HG03060 (cell line): Measurements from ENCODE around the gene SOCS7.

ENCODE experiments used
- ATAC-seq: cut with Tn5 transposase; IDR thresholded peaks from one replicate; pipeline ENCODE4 v1.9.1; 2021; ENCODE audit warnings: low read depth, moderate number of reproducible peaks; ENCODE audit not compliant: unreplicated experiment

SOCS7 gene

GRCh38 chr17:38358586-38359513 lies 7.2 kb downstream of the SOCS7 start:
- no peak for ATAC-seq

DNA sequence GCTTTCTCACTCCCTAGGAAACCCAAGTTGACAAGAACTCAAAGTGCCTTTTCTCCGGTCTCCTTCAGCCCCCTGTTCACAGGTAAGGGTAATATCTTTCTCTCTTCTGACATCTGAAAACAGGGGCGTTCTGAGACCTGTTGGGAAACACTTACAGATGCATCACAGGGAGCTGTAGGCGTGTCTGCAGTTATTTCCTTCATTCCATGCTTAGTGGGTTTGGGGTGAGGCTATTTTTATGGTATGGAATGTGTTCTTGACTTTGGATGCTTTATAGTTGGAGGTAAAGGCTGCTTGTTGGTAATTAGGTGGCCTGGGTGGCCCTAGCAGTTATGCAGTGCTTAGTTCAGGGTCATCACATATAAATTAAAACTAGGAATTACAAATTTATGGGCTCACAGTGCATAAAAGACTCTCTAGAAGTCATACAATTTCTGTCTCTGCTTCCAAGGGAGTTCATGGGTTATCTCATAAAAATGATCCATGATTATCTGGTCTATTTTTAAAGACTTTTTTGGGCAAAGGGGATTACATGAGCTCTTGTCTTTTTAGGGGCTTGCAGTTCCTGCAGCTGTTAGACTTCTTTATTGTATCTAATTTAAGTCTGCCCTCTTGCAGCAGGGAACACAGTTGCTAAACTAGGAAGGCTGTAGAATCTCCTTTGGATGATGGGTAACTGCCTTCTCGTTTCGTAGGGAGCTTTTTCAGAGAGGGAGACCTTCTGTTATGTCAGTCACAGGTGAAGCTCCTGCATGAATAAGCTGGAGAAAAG lies 10.2 kb downstream of the SOCS7 start:
- no peak for ATAC-seq

GRCh38 chr17:38363016-38363415 lies 11.4 kb downstream of the SOCS7 start:
- ATAC-seq = no peak

- no peak for ATAC-seq
Observed at GRCh38 chr17:38364741-38365140, 13.1 kb downstream of the SOCS7 start.

DNA sequence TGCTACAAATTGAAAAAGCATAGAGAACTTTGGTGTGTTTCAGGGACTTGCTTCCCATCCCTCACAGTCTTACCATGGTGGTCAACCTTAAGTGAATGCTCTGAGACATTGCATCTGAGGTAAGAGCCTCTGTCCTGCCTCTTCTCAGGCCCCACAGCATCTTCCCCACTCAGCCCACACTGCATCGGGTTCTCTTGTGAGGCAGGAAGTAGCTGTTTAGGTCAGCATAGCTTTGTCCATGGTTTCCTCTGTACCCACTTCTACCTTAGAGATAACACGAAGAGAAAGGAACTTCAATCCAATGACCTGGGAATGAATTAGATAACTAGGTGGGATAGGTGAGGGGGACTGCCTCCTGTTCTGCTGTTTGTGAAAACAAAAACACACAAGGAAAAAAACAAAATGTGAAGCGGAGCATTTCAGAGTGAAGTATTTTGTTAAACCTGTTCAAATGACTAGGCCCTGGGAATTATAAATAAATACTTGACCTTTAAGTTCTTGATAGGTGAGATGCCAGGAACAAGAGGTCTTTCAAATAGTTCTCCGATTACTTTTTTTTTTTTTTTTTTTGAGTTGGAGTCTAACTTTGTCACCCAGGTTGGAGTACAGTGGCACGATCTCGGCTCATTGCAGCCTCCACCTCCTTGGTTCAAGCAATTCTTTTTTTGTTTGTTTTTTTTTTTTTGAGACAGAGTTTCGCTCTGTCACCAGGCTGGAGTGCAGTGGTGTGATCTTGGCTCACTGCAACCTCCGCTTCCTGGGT lies 17.7 kb downstream of the SOCS7 start:
- no peak for ATAC-seq

- ATAC-seq = no peak
Observed at GRCh38 chr17:38379448-38379847, 27.8 kb downstream of the SOCS7 start.

DNA sequence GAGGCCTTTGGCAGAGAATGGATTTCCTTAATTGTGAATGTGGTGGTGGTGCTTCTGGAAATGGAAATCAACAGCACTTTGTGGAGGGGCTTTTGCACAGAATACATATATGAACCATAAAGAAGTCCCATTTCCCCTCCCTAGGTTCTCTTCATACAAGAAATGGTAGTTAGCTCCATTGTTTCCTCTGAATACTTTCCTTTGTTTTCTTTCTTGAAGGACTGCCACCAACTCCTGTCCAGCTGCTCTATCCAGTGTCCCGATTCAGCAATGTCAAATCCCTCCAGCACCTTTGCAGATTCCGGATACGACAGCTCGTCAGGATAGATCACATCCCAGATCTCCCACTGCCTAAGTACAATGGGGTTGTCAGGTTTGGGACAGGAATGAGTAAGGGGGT lies 43.4 kb downstream of the SOCS7 start:
- ATAC-seq = no peak

DNA sequence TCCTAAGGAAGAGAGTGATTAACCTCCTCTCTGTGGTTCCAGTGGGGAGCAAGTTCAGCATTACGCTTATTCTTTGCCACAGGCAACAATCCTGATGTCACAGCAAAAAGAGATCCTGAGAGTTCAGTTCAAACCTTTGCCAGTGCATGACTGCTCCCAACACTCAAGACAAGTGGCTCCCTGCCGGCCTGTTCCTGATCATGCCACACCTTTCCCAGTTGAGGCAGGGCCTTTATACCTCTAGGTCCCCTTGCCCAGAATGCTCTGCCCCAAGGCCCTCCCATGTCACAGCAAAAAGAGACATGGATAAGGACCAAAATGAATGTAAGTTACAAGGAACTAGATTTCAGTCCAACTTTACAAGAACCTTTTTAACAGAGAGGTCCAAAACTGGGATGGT lies 45.6 kb downstream of the SOCS7 start:
- ATAC-seq = no peak

- no peak for ATAC-seq
Observed at GRCh38 chr17:38400286-38400685, 48.6 kb downstream of the SOCS7 start.

DNA sequence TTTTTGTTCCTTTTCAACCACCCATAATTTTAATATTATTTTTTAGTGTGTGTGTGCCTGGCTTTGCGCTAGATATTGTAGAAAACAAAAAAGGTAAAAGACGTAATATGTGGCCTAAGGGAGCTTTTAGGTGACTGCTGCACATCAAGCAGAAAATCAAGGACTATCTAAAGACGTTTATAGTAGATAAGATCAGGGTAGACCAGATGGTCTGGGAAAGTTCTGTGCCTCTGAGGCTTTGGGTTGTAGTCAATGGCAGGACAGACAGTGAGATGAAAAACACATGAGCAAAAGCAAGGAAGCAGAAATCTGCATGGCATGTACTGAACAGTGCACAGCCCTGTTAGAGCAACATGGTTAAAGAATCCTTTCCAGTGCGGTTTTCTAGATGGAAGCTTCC lies 49.8 kb downstream of the SOCS7 start:
- ATAC-seq = no peak

DNA sequence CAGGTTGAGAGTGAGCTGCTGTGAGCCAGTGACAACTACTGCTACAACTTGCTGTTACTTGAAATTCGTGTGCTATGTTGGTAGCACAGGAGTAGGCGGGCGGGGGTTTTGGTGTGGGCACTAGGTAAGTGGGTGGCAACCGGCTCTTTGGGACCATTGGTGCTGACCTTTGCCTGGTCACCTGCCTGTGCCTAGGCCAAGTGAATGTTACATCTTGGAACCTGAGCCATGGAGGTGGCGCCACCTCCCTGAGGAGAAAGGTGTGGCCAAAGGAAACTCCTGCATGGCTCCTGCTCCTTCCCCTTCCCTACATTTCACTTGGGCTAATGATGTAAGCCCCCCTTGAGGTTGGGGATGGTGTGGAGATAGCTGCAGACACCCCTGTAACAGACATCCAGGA lies 51.3 kb downstream of the SOCS7 start:
- no peak for ATAC-seq

- no peak for ATAC-seq
Observed at GRCh38 chr17:38403491-38403890, 51.8 kb downstream of the SOCS7 start.

DNA sequence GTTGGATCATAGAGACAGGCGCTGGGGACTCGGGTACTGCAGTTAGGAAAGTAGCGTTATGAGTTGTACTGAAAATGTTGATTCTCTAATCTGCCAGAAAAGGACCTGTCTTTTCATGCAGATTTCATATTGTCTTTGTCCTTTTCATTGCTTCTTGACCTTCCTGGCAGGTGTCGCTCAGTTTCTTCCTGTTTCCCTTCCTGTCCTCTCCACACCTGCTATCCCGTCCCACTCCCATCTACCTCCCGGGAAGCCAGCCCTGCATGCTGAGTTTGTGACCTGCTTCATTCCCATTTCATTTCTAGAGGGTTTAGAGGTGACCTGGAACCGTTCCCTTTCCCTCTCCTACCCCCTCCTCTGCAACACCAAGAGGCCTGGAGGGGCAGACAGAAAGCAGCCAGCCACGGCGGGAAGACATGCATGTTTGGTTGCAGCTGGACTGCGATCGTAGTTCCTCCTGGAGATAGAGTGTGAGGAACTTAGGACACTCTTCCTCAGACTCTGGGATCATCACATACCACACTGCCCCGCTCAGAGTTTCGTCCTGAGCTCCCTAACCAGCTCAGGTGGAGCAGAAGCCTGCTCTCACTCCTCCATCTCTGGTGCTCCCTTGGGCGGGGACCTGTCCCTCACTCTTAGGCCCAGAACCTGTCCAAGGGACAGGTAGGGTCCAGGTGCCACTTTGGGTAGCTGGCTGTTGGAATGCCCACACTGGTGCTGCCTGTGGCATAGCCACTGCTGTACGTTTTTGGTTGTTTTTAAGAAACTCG lies 52.7 kb downstream of the SOCS7 start:
- no peak for ATAC-seq

DNA sequence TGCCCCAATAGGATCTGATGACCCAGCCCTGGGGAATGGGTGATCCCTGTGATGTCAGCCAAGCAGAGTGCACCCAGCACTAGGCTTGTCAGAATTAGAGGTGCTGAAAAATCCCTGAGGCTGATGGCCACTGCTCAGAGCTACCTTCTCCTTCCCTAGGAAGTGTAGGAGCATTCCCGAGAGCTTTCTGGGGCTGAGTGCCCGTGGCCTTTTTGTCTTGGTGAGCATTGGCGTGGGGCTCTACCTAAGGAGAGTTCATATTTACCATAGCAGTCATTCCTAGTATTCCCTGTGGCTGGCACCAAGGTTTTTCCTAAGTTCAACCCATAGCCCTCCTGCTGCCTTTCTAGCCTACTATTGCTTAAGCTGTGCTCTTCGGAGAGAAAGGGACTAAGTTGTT lies 54.0 kb downstream of the SOCS7 start:
- ATAC-seq = no peak

- ATAC-seq = no peak
Observed at GRCh38 chr17:38410201-38410600, 58.6 kb downstream of the SOCS7 start.

DNA sequence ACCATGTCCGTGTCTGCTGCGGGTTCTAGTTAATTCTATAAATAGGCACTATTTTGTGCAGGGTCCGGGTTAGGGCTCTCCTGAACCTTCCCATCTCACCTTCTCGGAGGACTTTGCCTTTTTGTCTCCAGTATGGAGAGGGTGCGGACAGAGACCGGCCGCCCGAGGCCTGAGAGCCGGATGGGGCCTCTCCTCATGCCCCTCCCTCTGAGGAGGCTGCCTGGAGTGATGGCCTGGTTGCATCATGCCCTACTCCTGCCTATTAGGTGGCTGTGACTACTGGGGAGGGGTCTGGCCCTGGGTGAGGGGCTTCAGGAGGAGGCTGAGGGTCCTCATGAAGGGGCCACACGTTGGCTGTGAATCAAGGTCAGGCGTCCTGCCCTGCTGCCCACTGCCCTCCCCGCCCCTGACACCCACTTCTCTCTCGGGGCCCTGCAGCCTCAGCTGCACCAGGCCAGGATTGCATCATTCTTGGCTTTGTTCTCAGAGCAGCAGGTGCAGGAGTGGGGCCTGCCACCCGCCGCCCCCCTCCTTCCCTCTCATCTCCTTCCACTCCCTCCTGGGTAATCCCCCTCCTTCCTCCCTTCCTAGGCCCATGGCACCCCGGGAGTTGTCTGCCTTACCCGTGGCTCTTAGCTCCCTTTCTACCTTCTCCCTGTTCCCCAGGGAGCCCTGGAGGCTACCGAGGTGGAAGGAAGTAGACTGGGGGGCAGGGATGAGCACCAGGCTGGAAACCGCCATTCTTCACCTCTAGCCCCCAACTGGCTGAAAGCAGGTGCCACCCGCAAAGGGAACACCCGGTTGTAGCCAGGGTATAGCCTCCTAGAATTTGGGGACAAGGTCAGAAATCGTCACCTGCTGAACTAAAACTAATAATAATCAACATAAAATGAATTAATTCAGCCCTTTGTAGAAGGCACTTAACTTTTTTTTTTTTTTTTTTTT lies 63.9 kb downstream of the SOCS7 start:
- ATAC-seq = no peak

DNA sequence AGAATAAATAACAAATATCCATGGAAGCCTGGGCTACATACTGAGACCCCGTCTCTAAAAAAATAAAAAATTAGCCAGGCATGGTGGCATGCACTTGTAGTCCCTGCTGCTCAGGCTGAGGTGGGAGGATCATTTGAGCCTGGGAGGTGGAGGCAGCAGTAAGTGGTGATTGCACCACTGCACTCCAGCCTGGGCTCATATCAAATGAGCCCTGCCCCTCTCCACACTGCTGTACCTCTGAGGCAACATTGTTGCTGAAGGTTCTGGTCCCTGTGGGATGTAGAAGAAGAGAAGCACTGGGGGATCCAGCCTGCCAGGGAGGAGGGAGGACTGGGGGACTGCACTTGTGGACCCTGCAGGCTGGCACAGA lies 65.2 kb downstream of the SOCS7 start:
- no peak for ATAC-seq

GRCh38 chr17:38417210-38417951 lies 65.7 kb downstream of the SOCS7 start:
- no peak for ATAC-seq
